ENCODE data around the gene TPPP3.

- TF ChIP-seq CTCF (conservative IDR thresholded peaks at IDR 0.05) (no peak), EZH2 (IDR thresholded peaks at IDR 0.05; ENCODE audit: low read depth) (no peak)
These were observed 4.7 kb downstream of the TPPP3 start for GRCh38 chr16:67388591-67388990.

All from PC-9 (cell line).